Calu3 (cell line): ENCODE measurements around the gene TGFBR3. TPM values are rescaled to one million over a fixed set of nuclear protein-coding genes. Genes with fewer than 3 reads are reported as not detected.

Experiments used
- BruUV-seq: library from RNA; stranded (reverse); fragments of 400-500 nt; replicated peaks from 2 replicates; lab custom pipeline; 2021; lab: Mats Ljungman, UMichigan
- CTCF ChIA-PET: fragments of 300-600 bp; sonication (Branson Sonifier 250); formaldehyde crosslinking; loops from one replicate; lab custom pipeline; 2022; ENCODE audit warnings: antibody characterized with exemption; lab: Charles Lee
- DNase-seq: peaks from one replicate; pipeline ENCODE4 v3.0.0; 2022
- H3K27ac Mint-ChIP-seq: one replicate; pipeline ENCODE4 v1.8.0; 2022; ENCODE audit warnings: mixed read lengths; ENCODE audit not compliant: unreplicated experiment
- H3K27me3 Mint-ChIP-seq: one replicate; pipeline ENCODE4 v1.8.0; 2022; ENCODE audit warnings: mixed read lengths; ENCODE audit not compliant: unreplicated experiment
- H3K36me3 Mint-ChIP-seq: one replicate; pipeline ENCODE4 v1.8.0; 2022; ENCODE audit warnings: mild to moderate bottlenecking, moderate library complexity, mixed read lengths; ENCODE audit not compliant: insufficient read depth, unreplicated experiment
- H3K4me1 Mint-ChIP-seq: one replicate; pipeline ENCODE4 v1.8.0; 2022; ENCODE audit warnings: mild to moderate bottlenecking, low read depth, mixed read lengths; ENCODE audit not compliant: unreplicated experiment
- H3K4me3 Mint-ChIP-seq: one replicate; pipeline ENCODE4 v1.8.0; 2022; ENCODE audit warnings: mild to moderate bottlenecking, low read depth, moderate library complexity, mixed read lengths; ENCODE audit not compliant: unreplicated experiment
- H3K9me3 Mint-ChIP-seq: one replicate; pipeline ENCODE4 v1.8.0; 2022; ENCODE audit warnings: low read depth, mixed read lengths; ENCODE audit not compliant: unreplicated experiment
- intact Hi-C: fragments of 100-400 bp; cut with micrococcal nuclease; formaldehyde crosslinking; loops from one replicate; pipeline ENCODE4 v1.10.0; 2022; ENCODE audit not compliant: unreplicated experiment
- total RNA-seq: library from RNA; stranded (reverse); gene quantifications from 2 replicates; pipeline ENCODE4 v1.2.3, GENCODE V29; 2022
- TF ChIP-seq, protein P1 (sequence below): fragments of 200-600 bp; IDR thresholded peaks from one replicate; pipeline ENCODE4 v1.8.0; 2022; ENCODE audit warnings: antibody characterized with exemption; ENCODE audit not compliant: unreplicated experiment

The TGFBR3 gene
- total RNA-seq, 1 experiment from 2014 or later = 10.8 TPM

DNA sequence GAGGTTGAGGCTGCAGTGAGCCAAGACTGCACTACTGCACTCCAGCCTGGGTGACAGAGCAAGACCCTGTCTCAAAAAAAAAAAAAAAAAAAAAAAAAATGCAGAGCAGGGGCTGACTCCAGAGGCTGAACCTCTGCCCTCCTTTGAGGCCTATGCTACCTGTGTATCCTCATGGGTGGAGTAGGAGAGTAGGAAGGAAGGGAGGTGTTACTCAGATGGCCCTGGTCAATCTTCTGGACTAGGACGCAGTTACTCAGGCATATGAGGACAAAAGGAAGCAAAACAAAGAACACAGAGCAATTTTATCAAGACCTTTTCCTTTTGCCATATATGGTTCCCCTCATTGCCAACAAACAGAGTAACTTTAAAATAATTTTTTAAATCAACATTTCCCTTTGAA lies 35.2 kb downstream of the TGFBR3 start:
- intact Hi-C loops = no loop called here
- BruUV-seq = no TSS peak
- Mint-ChIP-seq H3K9me3 (no peaks in the 10 kb centered on the region), H3K36me3 (no peaks in the 10 kb centered on the region), H3K4me3 (peak overlapping the region; percentile 48), H3K4me1 (peaks cover 21% of the 10 kb centered on the region), H3K27me3 (no peaks in the 10 kb centered on the region), H3K27ac (peak overlapping the region; percentile 63)
- TF ChIP-seq, protein P1, sequence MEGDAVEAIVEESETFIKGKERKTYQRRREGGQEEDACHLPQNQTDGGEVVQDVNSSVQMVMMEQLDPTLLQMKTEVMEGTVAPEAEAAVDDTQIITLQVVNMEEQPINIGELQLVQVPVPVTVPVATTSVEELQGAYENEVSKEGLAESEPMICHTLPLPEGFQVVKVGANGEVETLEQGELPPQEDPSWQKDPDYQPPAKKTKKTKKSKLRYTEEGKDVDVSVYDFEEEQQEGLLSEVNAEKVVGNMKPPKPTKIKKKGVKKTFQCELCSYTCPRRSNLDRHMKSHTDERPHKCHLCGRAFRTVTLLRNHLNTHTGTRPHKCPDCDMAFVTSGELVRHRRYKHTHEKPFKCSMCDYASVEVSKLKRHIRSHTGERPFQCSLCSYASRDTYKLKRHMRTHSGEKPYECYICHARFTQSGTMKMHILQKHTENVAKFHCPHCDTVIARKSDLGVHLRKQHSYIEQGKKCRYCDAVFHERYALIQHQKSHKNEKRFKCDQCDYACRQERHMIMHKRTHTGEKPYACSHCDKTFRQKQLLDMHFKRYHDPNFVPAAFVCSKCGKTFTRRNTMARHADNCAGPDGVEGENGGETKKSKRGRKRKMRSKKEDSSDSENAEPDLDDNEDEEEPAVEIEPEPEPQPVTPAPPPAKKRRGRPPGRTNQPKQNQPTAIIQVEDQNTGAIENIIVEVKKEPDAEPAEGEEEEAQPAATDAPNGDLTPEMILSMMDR = no peak
- CTCF ChIA-PET = interaction anchor here (1.0 to 1.1 kb wide), 2 partner anchors 16 to 91 kb away, joined by 3 read pairs; no protein-coding TSS in a partner anchor
- no peak for DNase-seq

DNA sequence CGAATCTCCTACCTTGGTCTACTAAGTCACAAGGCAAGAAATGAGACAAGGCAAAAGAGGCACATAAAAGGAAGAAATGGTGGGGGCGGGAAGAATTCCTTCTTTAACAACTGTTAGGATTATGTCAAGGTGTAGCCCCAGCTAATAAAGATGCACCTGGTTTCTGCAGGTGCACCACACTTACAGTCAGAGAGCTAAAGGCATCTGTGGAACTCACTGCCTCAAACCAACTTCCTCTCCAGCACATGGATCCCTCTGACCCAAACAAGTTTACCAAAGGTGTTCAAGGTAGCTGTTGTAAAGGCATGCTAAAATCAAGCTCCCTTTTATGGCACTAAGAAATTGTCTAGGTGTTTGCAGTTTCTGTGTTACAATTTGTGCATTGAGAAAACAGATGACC lies 38.1 kb downstream of the TGFBR3 start:
- no peak overlapping the region for H3K27ac Mint-ChIP-seq
- H3K4me1 Mint-ChIP-seq = peaks cover 35% of the 10 kb centered on the region
- H3K27me3 Mint-ChIP-seq = no peaks in the 10 kb centered on the region
- no peak for DNase-seq
- BruUV-seq = no TSS peak
- TF ChIP-seq, protein P1 = no peak
- no peak overlapping the region for H3K4me3 Mint-ChIP-seq
- peaks cover 2% of the 10 kb centered on the region for H3K9me3 Mint-ChIP-seq
- CTCF ChIA-PET = no interaction called here
- H3K36me3 Mint-ChIP-seq = no peaks in the 10 kb centered on the region
- intact Hi-C loops = no loop called here

DNA sequence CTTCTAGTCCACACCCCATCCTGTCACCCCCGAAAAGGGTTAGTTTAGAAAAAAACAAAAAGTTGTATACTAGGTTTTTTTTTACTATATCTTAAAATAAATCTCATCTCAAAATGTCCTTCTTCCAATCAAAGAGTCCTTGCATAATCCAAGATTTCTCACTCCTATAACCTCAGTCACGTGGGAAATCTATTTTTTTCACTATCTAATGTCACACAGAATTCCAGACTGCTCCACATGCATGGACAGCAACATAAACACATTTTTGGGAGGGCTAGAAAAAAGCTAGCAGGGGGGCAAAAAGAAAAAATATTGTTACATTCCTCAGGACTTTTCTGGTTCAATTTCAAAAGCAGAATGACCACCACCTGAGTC lies 39.3 kb downstream of the TGFBR3 start:
- Mint-ChIP-seq H3K27me3 (no peaks in the 10 kb centered on the region), H3K4me3 (no peak overlapping the region), H3K4me1 (peaks cover 43% of the 10 kb centered on the region), H3K9me3 (peaks cover 2% of the 10 kb centered on the region), H3K36me3 (no peaks in the 10 kb centered on the region), H3K27ac (no peak overlapping the region)
- no peak for DNase-seq
- CTCF ChIA-PET = interaction anchor here (1.0 to 2.0 kb wide), 3 partner anchors 12 to 19 kb away, joined by 3 to 7 read pairs (median 5); no protein-coding TSS in a partner anchor
- intact Hi-C loops = no loop called here
- no TSS peak for BruUV-seq
- TF ChIP-seq, protein P1 = no peak

DNA sequence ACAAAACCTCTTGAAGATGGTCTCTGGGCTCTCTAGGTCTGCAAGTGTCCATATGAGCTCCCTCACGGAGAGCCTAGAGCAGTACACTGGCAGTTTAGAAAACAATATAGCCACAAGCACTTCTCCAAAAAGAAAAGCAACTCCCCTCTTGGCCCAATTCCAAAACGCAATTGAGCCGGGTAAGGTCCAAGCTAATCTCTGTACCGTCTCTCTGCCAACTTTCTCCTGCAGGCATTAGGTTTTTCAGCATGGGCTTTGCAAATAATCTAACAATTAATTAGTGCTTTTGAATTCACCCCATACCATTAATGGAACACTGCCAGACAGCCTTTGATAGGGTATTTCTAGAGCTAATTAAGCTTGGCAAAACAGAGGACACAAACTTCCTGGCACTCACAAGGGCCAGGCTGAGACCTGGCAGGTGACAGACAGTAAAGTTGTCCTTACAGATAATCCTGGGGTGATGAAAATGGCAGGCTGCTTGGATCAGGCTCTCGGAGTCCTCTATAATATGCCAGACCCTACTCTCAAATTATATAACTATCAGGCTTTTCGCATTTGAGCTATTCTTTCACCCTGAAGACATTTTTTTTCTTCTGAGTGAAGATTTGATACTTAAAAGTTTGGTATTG lies 39.8 kb downstream of the TGFBR3 start:
- Mint-ChIP-seq H3K27ac (no peak overlapping the region), H3K4me3 (no peak overlapping the region), H3K4me1 (peaks cover 43% of the 10 kb centered on the region), H3K36me3 (no peaks in the 10 kb centered on the region), H3K27me3 (no peaks in the 10 kb centered on the region), H3K9me3 (peaks cover 2% of the 10 kb centered on the region)
- CTCF ChIA-PET = interaction anchor here (1.0 to 2.0 kb wide), 3 partner anchors 11 to 19 kb away, joined by 3 to 7 read pairs (median 5); no protein-coding TSS in a partner anchor
- intact Hi-C loops = no loop called here
- peak; percentile 48 for DNase-seq
- TF ChIP-seq, protein P1 = no peak
- no TSS peak for BruUV-seq
